IPS-11a (cell line): Measurements from ENCODE around the gene AGBL2.
A peak's percentile ranks its signal among the peaks of the same experiment; 100 is the strongest.
"Not testable (repeated sequence)": the region's sequence is repeated elsewhere in the genome, so short reads cannot be mapped to it uniquely, and the experiment has no call there.

Source experiments
- H3K4me3 ChIP-seq: one replicate; pipeline ENCODE4 v1.5.1; 2013; ENCODE audit warnings: low read depth, low read length, control low read depth

The AGBL2 gene

DNA sequence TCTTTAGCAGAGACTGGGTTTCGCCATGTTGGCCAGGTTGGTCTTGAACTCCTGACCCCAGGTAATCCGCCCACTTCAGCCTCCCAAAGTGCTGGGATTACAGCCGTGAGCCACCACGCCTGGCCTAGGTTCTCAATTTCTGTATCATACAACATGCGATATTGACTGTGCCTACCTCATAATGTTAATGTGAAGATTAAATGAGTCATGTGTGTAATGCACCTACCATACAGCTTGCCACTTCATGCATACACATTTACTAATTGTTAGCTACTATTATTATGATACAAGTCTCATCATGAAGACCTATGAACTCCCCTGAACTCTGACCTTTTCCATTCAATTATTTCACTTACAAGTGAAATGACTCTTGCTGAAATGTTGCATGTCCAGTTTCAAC is 25.7 kb downstream of the AGBL2 start:
- H3K4me3 ChIP-seq = no peak overlapping the region

GRCh38 chr11:47688991-47689390 is 26.2 kb downstream of the AGBL2 start:
- H3K4me3 ChIP-seq = no peak overlapping the region

GRCh38 chr11:47688111-47688510 is 27.1 kb downstream of the AGBL2 start:
- no peak overlapping the region for H3K4me3 ChIP-seq

DNA sequence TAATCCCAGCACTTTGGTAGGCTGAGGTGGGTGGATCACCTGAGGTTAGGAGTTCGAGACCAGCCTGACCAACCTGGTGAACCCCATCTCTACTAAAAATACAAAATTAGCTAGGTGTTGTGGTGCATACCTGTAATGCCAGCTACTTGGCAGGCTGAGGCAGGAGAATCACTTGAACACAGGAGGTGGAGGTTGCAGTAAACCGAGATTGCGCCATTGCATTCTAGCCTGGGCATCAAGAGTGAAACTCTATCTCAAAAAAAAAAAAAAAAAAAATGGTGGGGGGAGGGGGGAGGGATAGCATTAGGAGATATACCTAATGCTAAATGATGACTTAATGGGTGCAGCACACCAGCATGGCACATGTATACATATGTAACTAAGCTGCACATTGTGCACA is 28.5 kb downstream of the AGBL2 start:
- not testable (repeated sequence) for H3K4me3 ChIP-seq

GRCh38 chr11:47686151-47686550 is 29.0 kb downstream of the AGBL2 start:
- no peak overlapping the region for H3K4me3 ChIP-seq

GRCh38 chr11:47675851-47676250 is 39.3 kb downstream of the AGBL2 start:
- no peak overlapping the region for H3K4me3 ChIP-seq

DNA sequence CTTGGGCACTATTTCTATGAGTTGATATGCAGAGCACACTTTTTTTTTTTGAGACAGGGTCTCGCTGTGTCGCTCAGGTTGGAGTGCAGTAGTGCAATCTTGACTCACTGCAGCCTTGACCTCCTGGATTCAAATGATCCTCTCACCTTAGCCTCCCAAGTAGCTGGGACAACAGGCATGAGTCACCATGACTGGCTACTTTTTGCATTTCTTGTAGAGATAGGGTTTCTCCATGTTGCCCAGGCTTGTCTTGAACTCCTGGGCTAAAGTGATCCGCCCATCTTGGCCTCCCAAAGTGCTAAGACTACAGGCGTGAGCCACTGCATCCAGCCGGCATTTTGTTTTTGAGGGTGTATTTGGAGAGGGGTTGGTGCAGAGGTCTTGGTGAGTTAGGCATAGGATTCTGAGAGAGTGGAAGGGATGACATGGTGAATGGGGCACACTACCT is 42.9 kb downstream of the AGBL2 start:
- H3K4me3 ChIP-seq = no peak overlapping the region

GRCh38 chr11:47669856-47670255 is 45.3 kb downstream of the AGBL2 start:
- H3K4me3 ChIP-seq = no peak overlapping the region

DNA sequence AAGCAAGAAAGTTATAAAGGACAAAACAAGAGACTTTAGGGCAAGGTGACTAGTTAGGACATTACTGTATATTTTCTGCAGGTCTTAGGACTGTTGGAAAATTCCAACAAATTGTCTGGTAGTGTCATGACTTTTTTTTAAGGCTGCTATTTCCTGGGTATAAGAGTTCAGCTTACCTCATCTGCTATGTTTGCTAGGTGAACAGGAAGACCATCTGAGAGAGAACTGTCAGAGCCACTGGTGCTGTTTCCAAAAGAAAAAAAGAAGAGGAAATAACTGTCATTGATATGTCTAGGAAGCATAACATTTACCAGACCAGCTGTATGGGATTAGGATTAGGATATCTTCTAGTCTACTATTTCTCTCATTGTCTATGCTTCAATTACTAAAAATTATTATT is 46.5 kb downstream of the AGBL2 start:
- H3K4me3 ChIP-seq = no peak overlapping the region

DNA sequence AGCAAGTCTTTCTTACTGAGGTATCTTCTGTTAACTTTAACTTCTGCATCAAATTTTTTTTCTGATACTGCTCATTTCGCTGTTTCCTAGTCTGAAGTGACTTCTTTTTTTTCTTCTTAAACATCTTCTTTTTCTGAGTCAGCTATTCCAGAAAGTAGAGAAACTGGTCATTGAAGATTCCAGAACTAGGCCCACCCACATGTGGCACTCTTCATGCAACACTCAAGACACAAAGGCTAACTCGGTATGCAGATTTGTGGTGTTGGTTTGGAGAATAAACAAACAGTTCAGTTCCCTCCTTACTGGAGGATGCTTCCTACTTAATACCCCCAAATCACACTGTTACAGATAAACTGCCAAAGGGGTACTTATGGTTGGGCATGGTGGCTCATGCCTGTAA is 47.6 kb downstream of the AGBL2 start:
- H3K4me3 ChIP-seq = no peak overlapping the region

DNA sequence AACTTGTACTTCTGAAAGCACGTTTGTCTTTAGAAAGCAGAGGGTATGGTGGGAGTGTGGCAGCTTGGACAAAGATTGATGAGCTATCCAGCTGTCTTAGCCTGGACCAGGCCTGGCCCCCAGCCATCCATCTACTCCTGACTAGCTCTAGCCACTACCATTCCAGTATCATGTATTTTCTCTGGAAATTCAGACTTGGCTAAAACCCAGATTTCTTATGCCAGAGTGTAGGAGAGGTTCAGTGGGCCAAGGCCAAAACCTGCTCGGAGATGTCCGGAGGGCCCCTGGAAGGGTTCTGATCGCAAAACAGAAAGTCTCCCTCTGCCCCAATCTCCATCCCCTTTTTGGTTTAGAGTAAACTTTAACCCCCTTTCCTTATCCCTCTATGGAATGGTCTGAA is 48.0 kb downstream of the AGBL2 start:
- no peak overlapping the region for H3K4me3 ChIP-seq

GRCh38 chr11:47664936-47665335 is 50.2 kb downstream of the AGBL2 start:
- H3K4me3 ChIP-seq = not testable (repeated sequence)

- H3K4me3 ChIP-seq = no peak overlapping the region
These were observed 53.9 kb downstream of the AGBL2 start for GRCh38 chr11:47661245-47661644.

DNA sequence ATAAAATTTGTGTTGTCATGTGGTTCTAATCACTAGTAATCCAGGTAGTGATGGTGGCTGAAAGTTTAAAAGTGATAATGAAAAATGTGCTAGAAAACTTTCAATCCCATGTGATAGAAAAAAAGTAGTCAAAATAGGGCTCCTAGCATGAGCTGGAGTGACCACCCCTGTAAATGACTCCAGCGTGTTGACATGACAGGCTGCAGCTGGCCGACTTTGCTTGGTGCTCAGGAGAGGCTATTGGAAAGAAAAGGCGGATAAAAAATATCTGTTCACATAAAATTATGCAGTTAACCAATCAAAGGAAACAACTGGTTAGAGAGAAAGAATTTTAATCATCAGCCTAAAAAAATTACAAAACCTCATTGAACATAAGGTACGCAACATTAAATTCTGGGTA is 55.9 kb downstream of the AGBL2 start:
- no peak overlapping the region for H3K4me3 ChIP-seq

DNA sequence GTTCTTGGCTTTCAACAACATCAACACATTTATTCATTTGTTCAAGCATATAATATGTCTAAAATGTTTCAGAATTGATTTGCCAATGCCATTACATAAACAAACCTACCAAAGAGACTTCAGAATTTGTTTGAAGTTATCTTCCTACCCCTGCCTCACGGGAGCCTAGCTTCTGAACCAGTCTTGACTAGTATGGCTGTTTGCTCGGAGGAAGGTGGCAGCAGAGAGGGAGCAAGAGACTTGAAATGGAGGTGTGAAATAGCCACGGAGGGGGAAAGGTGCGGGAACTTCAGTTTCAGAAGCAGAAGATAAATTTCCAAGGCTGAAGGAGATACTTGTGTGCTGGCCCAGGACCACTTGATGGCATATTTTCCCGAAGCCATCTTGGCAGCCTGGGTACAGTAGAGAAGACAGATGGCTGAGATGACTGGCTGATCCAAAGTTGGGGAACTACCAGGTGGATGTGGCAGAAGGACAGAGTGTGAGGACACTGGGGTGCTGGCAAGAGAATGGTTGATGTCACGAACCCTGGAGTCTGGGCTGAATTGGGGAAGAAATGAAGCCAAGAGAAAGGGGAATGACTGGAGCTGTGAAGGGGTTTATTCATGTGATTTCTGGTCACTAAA is 58.8 kb downstream of the AGBL2 start:
- H3K4me3 ChIP-seq = no peak overlapping the region

- no peak overlapping the region for H3K4me3 ChIP-seq
These were observed 63.2 kb downstream of the AGBL2 start for GRCh38 chr11:47651818-47652469.

- no peak overlapping the region for H3K4me3 ChIP-seq
These were observed 65.9 kb downstream of the AGBL2 start for GRCh38 chr11:47649276-47649675.

GRCh38 chr11:47646019-47646418 is 69.2 kb downstream of the AGBL2 start:
- H3K4me3 ChIP-seq = no peak overlapping the region

- no peak overlapping the region for H3K4me3 ChIP-seq
These were observed 69.7 kb downstream of the AGBL2 start for GRCh38 chr11:47645500-47645899.

DNA sequence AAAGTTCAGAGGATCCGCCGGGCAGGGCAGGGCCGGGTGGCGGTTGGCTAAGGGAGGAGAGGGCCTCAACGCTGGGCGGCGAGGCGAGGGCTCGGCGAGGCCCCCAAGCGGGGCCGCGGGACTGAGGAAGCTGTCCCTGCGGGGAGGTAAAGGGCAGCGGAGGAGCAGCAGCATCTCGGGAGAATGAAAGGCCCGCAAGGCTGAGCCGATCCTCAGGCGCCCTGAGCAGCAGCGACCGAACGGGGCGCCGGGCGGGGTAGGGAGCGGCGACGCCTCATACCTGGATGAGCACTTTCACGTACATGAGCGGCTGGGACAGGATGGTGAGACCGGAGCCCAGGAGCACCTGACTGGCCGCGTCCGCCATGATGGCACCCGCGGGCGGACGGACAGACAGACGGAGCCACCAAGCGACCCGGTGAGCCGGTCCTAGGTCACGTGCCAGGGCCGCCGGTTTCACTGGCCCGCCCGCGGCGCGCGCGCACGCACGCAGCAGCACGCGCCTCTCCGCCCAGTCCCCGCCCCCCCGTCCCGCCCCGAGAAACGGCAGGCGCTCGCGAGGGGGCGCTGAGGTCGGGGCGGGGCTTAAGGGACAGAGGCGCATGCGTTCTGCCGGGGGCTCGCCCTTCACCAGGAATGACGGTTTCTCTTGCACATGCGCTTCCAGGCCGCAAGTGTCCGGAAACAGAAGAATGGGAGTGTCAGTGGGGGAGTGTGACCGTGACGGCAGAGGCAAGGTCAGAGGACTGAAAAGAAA is 72.9 kb downstream of the AGBL2 start, which contains the start of gene MTCH2:
TSS of gene MTCH2 (minus strand) at position 461 of the 757 bp plus-strand sequence. CDS start at position 367, 94 bp downstream.
- peak within 1 kb of the TSS; percentile 95 for H3K4me3 ChIP-seq

- peak overlapping the region; percentile 95 for H3K4me3 ChIP-seq
These were observed 73.5 kb downstream of the AGBL2 start for GRCh38 chr11:47641600-47642098.

GRCh38 chr11:47640506-47640905 is 74.7 kb downstream of the AGBL2 start:
- not testable (repeated sequence) for H3K4me3 ChIP-seq
